Stomach (tissue), 9 donors: ENCODE measurements around the gene TBX2. TPM values are rescaled to one million over a fixed set of nuclear protein-coding genes. Genes with fewer than 3 reads are reported as not detected.

Experiments used
- DNase-seq, 2 donors: peaks; one replicate each; pipeline versions ENCODE4 v3.0.0 to v3.0.0-alpha.2; 2013 to 2019
- H3K27ac ChIP-seq, 5 donors: fragments of 200-600 bp in 4 of 5; sonication (generic) in 4 of 5; one replicate each; pipeline ENCODE4 v1.5.1; 2013 to 2019; ENCODE audit warnings: mild to moderate bottlenecking in 1 of 5, moderate library complexity in 1 of 5
- H3K27me3 ChIP-seq, 3 donors: fragments of 200-600 bp; sonication (generic); one replicate each; pipeline ENCODE4 v1.5.1; 2017 to 2019; ENCODE audit warnings: mixed run types in 1 of 3
- H3K36me3 ChIP-seq, 4 donors: fragments of 200-600 bp; sonication (generic); 1 replicate in 3 of 4; 2 replicates in 1 of 4; pipeline ENCODE4 v1.5.1; 2016 to 2019
- H3K4me1 ChIP-seq, 4 donors: fragments of 200-600 bp; sonication (generic); one replicate each; pipeline ENCODE4 v1.5.1; 2016 to 2019
- H3K4me3 ChIP-seq, 4 donors: fragments of 200-600 bp; sonication (generic) in 3 of 4; one replicate each; pipeline ENCODE4 v1.5.1; 2016 to 2019; ENCODE audit warnings: mild to moderate bottlenecking in 1 of 4
- H3K9me3 ChIP-seq, 4 donors: fragments of 200-600 bp; sonication (generic); one replicate each; pipeline ENCODE4 v1.5.1; 2016 to 2019
- CTCF ChIP-seq, 7 experiments: fragments of 450-650 bp in 4 of 7; fragments of 200-600 bp in 3 of 7; sonication (generic) in 3 of 7; IDR thresholded peaks; one replicate each; pipeline ENCODE4 v1.5.1; 2016 to 2019; ENCODE audit warnings: antibody characterized with exemption in 7 of 7, control low read depth in 2 of 7, mild to moderate bottlenecking in 1 of 7
- EP300 ChIP-seq: sonication (generic); formaldehyde crosslinking; IDR thresholded peaks from one replicate; pipeline ENCODE4 v1.6.1; 2017; ENCODE audit warnings: antibody characterized with exemption
- POLR2A ChIP-seq, 4 donors: fragments of 450-650 bp; IDR thresholded peaks; one replicate each; pipeline ENCODE4 v1.6.1; 2016; ENCODE audit warnings: antibody characterized with exemption in 4 of 4, control low read depth in 2 of 4, mild to moderate bottlenecking in 1 of 4, moderate library complexity in 1 of 4
- POLR2AphosphoS5 ChIP-seq, 3 donors: sonication (generic); formaldehyde crosslinking; IDR thresholded peaks; one replicate each; pipeline ENCODE4 v1.6.1; 2016; ENCODE audit warnings: antibody characterized with exemption in 3 of 3
- WGBS, 5 donors: extraction: QIAGEN DNeasy Blood & Tissue Kit in 3 of 5; methylation state at CpG; one replicate each; pipeline versions ENCODE4 v1.1.5 to v1.1.7; 2013 to 2018; 5-methylcytosine and 5-hydroxymethylcytosine counted together
- intact Hi-C: fragments of 100-400 bp; cut with DNase I; formaldehyde crosslinking; loops from one replicate; pipeline ENCODE4 v1.15.1; 2023; ENCODE audit warnings: low total_unique reads
- polyA plus RNA-seq, 3 donors: library from polyadenylated mRNA; stranded (reverse); fragments of 200-250 nt; gene quantifications; one replicate each; pipeline ENCODE4 v1.2.3, GENCODE V29; 2013
- total RNA-seq, 5 donors: library from RNA; depleted of rRNA; stranded (reverse); fragments of >200 nt; gene quantifications; one replicate each; pipeline versions ENCODE4 v1.1.0 to v1.2.3, GENCODE V29; 2014 to 2016
- donor health status: healthy with polysubstance abuse.
- donor health status: Bipolar disorder and iron deficiency.
- donor health status: healthy.

The TBX2 gene
- total and polyA plus RNA-seq, 8 donors = 0.58 to 31.6 (median 22.1) TPM

DNA sequence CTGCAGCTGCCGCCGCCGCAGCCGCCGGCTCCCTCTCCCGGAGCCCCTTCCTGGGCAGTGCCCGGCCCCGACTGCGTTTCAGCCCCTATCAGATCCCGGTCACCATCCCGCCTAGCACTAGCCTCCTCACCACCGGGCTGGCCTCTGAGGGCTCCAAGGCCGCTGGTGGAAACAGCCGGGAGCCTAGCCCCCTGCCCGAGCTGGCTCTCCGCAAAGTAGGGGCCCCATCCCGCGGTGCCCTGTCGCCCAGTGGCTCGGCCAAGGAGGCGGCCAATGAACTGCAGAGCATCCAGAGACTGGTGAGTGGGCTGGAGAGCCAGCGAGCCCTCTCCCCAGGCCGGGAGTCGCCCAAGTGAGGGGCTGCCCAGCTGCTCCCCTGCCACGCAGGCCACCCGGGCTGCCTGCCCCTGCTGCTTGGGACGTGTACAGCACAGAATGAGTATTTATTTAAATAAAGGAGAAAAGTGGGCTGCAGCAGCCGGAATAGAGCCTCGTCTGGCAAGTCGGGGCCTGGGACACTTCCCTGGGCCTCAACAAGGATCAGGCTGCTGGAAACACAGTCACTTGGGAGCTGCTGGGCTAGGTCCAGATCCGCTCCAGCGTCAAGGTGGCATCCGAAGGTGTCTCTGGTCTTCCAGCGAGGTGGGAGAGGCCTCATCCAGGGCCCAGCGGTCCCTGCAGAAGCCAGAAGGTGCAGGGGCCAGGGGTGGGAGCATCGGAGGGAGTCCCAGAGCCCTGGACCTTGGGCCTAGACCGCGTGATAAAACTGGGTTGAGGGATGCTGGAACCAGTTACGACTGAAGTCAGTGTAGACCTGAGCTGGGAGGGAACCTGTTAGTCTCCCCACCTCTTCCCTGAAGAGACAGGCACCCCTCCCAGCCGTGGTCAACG is 8.8 kb downstream of the TBX2 start:
- Histone ChIP-seq H3K4me1 (peaks cover 33 to 88% (median 80%) of the 10 kb centered on the region in 4 donors), H3K36me3 (peaks cover 0 to 6% (median 3%) of the 10 kb centered on the region in 4 donors), H3K9me3 (no peaks in the 10 kb centered on the region), H3K27me3 (peaks cover 20 to 100% (median 85%) of the 10 kb centered on the region in 3 donors), H3K4me3 (peak overlapping the region; percentile 53 to 75 (median 65)), H3K27ac (peak overlapping the region; percentile 19 to 85 (median 73))
- intact Hi-C loops = no loop called here
- WGBS, 5 donors = 29 to 40% (median 36%) methylated on average over 34 to 41 of the region's 41 CpGs
- peak in 1 of 2 donors; percentile 27 for DNase-seq
- no peak for TF ChIP-seq POLR2A (IDR thresholded peaks at IDR 0.05)
- TF ChIP-seq POLR2AphosphoS5 (IDR thresholded peaks at IDR 0.05) = no peak
- no peak for TF ChIP-seq CTCF (IDR thresholded peaks at IDR 0.05)
- TF ChIP-seq EP300 = no peak

GRCh38 chr17:61409301-61410112 is 9.9 kb downstream of the TBX2 start:
- intact Hi-C loops = loop anchor here (10.0 kb wide), 1 partner anchor 425 kb away; no protein-coding TSS in a partner anchor
- TF ChIP-seq CTCF (IDR thresholded peaks at IDR 0.05) = peak in 3 of 7 experiments; percentile 27 to 64 (median 39)
- no peak for TF ChIP-seq EP300
- peak in 2 of 3 donors; percentile 20 to 27 for TF ChIP-seq POLR2AphosphoS5 (IDR thresholded peaks at IDR 0.05)
- peak overlapping the region; percentile 53 to 75 (median 65) for H3K4me3 ChIP-seq
- peaks cover 33 to 88% (median 72%) of the 10 kb centered on the region in 4 donors for H3K4me1 ChIP-seq
- H3K27me3 ChIP-seq = peaks cover 10 to 100% (median 74%) of the 10 kb centered on the region in 3 donors
- peak overlapping the region; percentile 52 to 93 (median 84) for H3K27ac ChIP-seq
- 0 to 2% (median 1%) methylated on average over 53 to 71 of the region's 73 CpGs for WGBS, 5 donors
- peaks cover 0 to 6% (median under 1%) of the 10 kb centered on the region in 4 donors for H3K36me3 ChIP-seq
- no peaks in the 10 kb centered on the region for H3K9me3 ChIP-seq
- peak; percentile 69 to 89 for DNase-seq

DNA sequence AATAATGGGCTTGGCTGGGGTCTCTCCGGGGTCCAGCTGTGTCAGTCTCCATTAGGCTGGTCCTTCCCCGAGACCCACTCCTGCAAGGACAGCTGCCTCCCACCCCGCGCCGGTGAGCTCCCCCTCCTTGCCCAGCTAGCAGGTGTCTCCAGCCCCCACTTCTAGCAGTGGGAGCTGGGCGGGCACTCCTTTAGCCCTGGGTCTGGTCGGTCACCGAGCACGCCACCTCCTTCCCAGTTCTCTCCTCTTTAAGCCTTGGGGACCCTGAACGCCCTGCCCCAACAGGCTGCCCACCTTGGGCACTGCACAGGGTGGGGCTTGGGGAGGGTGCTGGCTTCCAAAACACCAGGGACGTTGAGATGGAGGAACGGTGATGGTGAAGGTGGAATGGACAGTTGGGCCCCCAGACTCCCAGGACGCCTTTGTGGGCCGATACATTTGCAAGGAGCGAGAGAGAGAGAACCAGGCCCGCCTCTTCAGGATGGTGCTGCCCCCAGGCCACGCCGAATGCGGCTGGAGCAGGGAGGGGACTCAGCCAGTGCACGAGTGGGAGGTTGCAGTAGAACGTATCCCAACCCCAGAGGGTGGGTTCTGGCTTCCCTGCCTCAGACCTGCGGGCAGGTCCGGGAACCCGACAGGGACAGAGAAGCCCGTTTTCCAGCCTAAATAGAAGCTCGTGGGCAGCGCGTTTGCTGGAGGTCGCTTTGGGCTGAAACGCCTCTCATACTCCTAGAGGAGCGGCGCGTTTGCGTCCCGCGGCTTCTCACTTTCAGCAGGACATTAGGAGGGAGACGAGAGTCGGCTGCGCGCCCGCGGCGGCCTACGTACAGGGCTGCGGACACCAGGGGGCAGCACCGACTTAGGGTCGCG is 10.7 kb downstream of the TBX2 start:
- no peaks in the 10 kb centered on the region for H3K9me3 ChIP-seq
- peaks cover 27 to 82% (median 63%) of the 10 kb centered on the region in 4 donors for H3K4me1 ChIP-seq
- TF ChIP-seq POLR2AphosphoS5 (IDR thresholded peaks at IDR 0.05) (peak in 1 of 3 donors; percentile 25), CTCF (IDR thresholded peaks at IDR 0.05) (peak in 5 of 7 experiments; percentile 25 to 67 (median 59)), POLR2A (IDR thresholded peaks at IDR 0.05) (no peak)
- peak; percentile 70 to 93 for DNase-seq
- H3K36me3 ChIP-seq = peaks cover 0 to 4% (median 0%) of the 10 kb centered on the region in 4 donors
- peaks cover 5 to 92% (median 65%) of the 10 kb centered on the region in 3 donors for H3K27me3 ChIP-seq
- WGBS, 5 donors = 8 to 28% (median 8%) methylated on average over 18 to 48 of the region's 48 CpGs
- peak overlapping the region; percentile 55 to 93 (median 84) for H3K27ac ChIP-seq
- intact Hi-C loops = loop anchor here (10.0 kb wide), 1 partner anchor 424 kb away; no protein-coding TSS in a partner anchor
- H3K4me3 ChIP-seq = peak overlapping the region; percentile 46 to 75 (median 65)
